NCI-H446 (cell line): ENCODE results near the gene MTOR.
A peak's percentile ranks its signal among the peaks of the same experiment; 100 is the strongest.
"Not testable (repeated sequence)": the region's sequence is repeated elsewhere in the genome, so short reads cannot be mapped to it uniquely, and the experiment has no call there.

Source experiments
- DNase-seq, 2 experiments: peaks; one replicate each; lab custom pipeline; 2025; lab: John Stamatoyannopoulos, UW

The MTOR gene

DNA sequence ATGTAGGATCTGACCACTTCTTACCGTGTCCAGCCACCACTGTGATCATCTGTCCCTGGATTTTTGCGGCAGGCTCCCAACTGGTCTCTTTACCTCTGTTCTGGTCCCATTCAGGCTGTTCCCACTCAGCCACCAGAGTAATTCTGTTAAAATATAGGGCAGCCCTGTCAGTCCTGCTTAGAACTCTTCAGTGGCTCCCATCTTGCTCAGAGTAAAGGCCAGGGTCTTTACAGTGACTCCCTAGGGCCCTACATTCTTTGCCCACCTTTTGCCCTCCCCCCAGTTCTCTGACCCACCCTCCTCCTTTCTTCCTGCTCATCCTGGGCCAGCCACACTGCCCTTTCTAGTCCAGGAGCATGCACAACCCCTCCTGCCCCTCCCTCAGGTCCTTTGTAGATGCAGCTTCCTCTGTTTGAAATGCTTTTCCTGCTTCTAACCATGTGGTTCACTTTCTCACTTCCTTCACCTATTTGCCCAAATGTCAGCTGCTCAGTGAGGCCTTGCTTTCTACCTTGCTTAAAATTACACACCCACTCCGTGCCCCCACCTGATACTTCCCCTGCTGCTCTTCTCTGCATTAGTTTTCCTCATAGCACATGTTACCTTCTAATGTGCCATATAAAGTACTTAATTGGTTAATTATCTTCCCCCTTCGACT lies 18.5 kb upstream of the MTOR start:
- DNase-seq = no peak

DNA sequence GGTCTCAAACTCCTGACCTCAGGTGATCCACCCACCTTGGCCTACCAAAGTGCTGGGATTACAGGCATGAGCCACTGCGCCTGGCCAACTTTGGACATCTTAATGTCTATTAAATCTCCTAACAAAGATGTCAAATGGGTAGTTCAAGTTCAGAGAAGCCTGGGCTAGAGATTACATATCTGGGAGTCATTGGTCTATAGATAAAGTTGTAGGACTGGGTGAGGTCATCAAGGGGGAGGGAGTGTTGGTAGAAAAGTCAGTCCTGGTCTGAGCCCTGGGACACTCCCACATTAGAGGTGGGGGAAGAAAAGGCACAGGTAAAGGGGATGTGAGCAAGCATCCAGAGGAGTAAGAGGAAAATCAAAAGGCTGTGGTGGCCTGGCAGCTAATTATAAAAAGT lies 17.3 kb upstream of the MTOR start:
- no peak for DNase-seq

DNA sequence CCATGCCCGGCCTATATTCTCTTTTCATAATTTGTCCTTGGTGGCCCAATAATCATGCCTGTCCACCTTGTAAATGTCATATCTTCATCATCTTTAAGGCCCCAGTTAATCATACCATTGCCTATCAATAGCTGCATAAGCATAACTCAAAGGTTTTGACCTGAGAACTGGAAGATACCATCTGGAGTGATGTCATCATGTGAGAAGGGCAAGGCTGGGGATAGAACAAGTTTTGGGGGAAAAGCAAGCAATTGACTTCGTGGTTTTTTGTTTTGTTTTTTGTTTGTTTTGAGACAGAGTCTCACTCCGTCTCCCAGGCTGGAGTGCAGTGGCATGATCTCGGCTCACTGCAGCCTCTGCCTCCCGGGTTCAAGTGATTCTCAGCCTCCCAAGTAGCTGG lies 16.8 kb upstream of the MTOR start:
- DNase-seq = no peak

- DNase-seq = no peak
Measured at GRCh38 chr1:11273595-11274234, 11.4 kb upstream of the MTOR start.

GRCh38 chr1:11272832-11273594 lies 10.7 kb upstream of the MTOR start, which contains the start of gene UBIAD1:
Gene UBIAD1, plus strand, starts transcription at chr1:11273198. Its CDS starts 334 bp downstream, at chr1:11273532.
- DNase-seq = peak; percentile 75 to 94

GRCh38 chr1:11272544-11272831 lies 10.1 kb upstream of the MTOR start:
- DNase-seq = no peak

DNA sequence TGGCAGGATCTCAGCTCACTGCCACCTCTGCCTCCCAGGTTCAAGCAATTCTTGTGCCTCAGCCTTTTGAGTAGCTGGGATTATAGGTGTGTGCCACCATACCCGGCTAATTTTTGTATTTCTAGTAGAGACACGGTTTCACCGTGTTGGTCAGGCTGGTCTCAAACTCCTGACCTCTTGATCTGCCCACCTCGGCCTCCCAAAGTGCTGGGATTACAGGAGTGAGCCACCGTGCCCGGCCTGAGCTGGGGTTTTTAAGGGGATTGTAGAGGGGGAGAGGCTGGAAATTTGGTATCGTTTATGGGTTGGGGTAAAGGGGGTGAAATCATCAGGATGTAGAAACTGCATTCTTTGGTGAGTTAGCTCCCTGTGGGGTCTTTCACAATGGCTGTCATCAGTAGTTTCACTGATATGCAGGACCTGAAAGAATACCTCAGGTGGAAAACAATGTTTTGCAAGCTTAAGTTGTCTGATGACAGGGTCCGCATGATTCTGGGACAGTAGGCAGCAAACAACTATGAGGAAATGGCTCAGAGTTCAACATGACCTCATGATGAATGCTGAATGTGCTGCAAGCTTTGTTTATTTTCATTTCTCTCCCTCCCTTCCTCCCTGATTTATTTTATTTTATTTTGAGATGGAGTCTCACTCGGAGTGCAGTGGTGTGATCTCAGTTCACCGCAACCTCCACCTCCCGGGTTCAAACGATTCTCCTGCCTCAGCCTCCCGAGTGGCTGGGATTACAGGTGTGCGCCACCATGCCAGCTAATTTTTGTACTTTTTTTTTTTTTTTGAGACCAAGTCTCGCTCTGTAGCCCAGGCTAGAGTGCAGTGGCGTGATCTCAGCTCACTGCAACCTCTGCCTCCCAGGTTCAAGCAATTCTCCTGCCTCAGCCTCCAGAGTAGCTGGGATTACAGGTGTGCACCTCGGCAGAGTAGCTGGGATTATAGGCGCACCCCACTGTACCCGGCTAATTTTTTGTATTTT lies 5.3 kb upstream of the MTOR start:
- DNase-seq = not testable (repeated sequence)

DNA sequence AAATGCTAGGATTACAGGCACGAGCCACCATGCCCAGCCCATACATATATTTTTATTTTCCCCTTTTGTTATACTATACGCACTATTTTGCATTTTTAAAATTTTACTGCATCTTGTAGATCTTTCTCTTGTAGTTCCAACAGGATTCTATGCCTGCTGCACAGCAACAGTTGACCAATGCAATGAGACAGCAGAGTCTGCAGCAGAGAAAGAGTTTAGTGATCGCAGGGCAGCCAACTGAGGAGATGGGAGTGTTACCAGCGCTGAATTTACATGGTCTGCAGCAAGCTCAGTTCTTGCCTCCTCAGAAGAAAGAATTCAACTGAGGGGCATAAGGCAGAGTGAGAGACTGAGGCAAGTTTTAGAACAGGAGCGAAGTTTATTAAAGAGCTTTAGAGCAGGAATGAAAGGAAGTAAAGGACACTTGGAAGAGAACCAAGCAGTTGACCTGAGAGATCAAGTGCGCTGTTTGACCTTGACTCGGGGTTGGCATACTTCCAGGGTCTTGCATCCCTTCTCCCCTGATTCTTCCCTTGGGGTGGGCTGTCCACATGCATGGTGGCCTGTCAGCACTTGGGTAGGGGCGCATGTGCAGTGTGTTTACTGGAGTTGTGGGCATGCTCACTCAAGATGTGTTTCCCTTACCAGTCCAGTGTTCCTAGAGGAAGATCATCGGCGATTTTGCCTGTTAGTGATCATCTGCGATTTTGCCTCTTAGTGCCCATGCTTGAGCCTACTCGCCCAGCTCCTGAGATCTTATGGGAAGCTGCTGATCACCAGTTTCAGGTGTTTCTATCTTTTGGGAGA lies 4.1 kb upstream of the MTOR start:
- DNase-seq = no peak

- no peak for DNase-seq
Measured at GRCh38 chr1:11256299-11256698, 6.1 kb downstream of the MTOR start.

DNA sequence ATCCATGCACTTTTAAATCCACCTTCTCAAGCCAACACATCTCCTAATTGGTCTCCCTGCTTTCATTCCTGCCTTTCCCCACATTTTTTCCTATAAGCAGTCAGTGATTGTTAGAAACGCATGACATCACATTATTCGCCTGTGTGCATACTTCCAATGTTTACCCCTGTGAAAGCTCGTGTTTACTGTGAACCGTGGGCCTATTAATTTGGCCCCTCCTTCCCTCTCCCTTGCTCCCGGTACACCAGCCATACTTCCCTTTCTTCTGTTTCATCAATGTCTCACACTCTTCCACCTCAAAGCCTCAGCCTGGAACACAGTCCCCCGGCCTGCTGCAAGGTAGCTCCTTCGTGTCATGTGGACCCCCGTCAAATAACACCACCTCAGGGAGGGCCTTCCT lies 9.1 kb downstream of the MTOR start:
- DNase-seq = no peak

GRCh38 chr1:11252538-11252937 lies 9.8 kb downstream of the MTOR start:
- DNase-seq = no peak

- DNase-seq = no peak
Measured at GRCh38 chr1:11248169-11248568, 14.2 kb downstream of the MTOR start.

GRCh38 chr1:11245904-11246719 lies 16.2 kb downstream of the MTOR start:
- no peak for DNase-seq

- no peak for DNase-seq
Measured at GRCh38 chr1:11245248-11245647, 17.1 kb downstream of the MTOR start.

- no peak for DNase-seq
Measured at GRCh38 chr1:11238311-11238710, 24.0 kb downstream of the MTOR start.

- DNase-seq = peak in 1 of 2 experiments; percentile 57
Measured at GRCh38 chr1:11237356-11237755, 25.0 kb downstream of the MTOR start.

DNA sequence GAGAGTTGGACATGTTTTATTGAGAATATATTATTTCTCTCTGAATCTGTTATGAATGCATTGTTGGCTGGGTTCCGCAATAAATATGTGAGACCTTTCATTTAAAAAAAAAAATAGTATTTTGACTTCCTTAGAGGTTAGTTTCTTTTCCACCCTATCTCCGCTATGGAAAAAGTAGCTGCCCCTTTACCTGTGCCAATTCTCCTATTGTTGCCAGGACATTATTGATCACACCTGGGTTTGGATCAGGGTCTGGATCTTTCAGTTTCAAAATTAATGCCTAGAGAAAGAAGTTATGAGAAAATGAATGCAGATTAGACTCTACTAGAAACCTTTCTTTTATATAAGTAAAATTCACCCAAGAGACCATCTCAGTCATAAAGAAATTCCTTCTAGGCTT lies 29.1 kb downstream of the MTOR start:
- no peak for DNase-seq

DNA sequence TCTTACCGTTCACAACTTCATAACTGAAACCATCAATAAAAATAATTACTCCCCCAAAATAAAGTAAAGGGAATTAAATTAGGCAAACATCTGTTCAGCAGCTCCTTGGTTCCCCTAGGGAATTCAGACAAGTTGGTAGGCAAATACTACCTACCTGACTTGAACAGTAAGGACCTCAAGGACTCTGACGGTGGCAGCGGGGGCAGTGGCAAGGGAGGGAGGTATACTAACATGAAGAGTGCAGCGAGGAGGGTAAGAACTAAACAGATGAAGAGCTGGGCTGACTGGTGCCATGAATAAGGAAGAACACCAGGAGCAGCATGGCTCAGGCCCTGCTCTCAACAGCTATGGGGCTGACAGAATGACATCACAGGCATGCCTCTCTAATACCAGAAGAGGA lies 33.1 kb downstream of the MTOR start:
- no peak for DNase-seq

- no peak for DNase-seq
Measured at GRCh38 chr1:11227106-11228077, 35.0 kb downstream of the MTOR start.
